ENCODE results near the gene KLK1. TPM values are rescaled to one million over a fixed set of nuclear protein-coding genes. Genes with fewer than 3 reads are reported as not detected.

The KLK1 gene
- polyA plus RNA-seq, 1 of the 3 experiments (the other 2 are of a cell fraction) = not detected

DNA sequence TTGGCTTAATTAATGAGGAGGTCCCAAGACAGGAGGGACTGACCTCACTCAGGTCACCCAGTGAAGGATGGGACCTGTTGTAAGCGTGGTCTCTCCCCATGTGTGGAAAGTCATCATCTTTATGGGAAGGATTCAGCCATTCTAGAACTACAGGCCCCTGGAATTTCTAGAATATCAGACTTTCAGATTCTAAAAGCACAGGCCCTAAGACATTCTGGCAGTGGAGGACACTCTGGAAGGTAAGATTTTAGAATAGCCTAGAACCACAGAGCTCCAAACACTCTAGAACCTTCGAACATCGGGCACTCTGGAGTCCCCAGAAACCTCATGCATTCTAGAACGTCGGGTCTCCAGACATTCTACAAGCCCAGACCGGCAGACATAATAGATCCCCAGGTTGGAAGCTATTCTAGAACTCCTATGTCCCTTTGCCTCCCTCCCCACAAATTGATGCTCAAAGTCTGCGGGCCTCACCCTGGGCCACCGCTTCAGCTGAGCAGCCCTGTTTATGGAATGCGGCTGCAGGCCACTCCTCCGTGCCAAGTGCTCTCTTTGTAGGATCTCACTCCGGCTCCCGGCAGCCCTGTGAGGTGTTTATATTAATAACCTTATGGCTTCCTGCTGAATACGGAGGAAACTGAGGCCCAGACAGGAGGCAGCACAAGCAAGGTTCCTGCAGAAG lies 11.7 kb upstream of the KLK1 start:
- Histone ChIP-seq H3K79me2 (ENCODE audit: insufficient read depth) (no peaks in the 10 kb centered on the region), H3K36me3 (replicated peaks in 1 of 2; ENCODE audit: control insufficient read depth in 1 of 2, insufficient read depth in 2 of 2, low read length in 1 of 2) (no peaks in the 10 kb centered on the region), H4K20me1 (ENCODE audit: insufficient read depth) (no peaks in the 10 kb centered on the region), H3K4me1 (ENCODE audit: control insufficient read depth in 1 of 2, insufficient read depth in 2 of 2, low read depth in 1 of 2, low read length in 1 of 2) (peaks cover 0 to 7% of the 10 kb centered on the region in 2 experiments; a peak in 1 of 4 replicates), H3K27me3 (ENCODE audit: insufficient read depth) (peaks cover 17% of the 10 kb centered on the region; the same call in 1 of the 2 replicates), H3K4me2 (peak overlapping the region; percentile 77), H3K9me3 (no peaks in the 10 kb centered on the region), H3K27ac (ENCODE audit: low read depth in 2 of 2, low read length in 1 of 2) (no peak overlapping the region), H3F3A (replicated peaks; ENCODE audit: insufficient read depth) (no peaks in the 10 kb centered on the region), H2AFZ (ENCODE audit: low read depth) (peak overlapping the region; percentile 65; the same call in 1 of the 2 replicates), H3K9me2 (no peaks in the 10 kb centered on the region), H3K9ac (peak overlapping the region; percentile 41; the same call in 1 of the 2 replicates), H3K4me3 (ENCODE audit: low read depth in 2 of 2, low read length in 1 of 2) (peak overlapping the region; percentile 52 to 57; a peak in 3 of 4 replicates)
- ChIA-PET CTCF (no interaction called here), POLR2A (no interaction called here)
- TF ChIP-seq NFIC (IDR thresholded peaks at IDR 0.05; ENCODE audit: borderline replicate concordance) (no peak), EP300 (IDR thresholded peaks at IDR 0.05; ENCODE audit: borderline replicate concordance in 1 of 2, low read depth in 1 of 2, low read length in 1 of 2) (no peak), USF1 (IDR thresholded peaks at IDR 0.05; ENCODE audit: borderline replicate concordance, low read depth) (no peak), ELF1 (IDR thresholded peaks at IDR 0.05) (no peak), TAF1 (IDR thresholded peaks at IDR 0.05; ENCODE audit: borderline replicate concordance, low read depth, low read length) (no peak), FOXJ3 (CRISPR knock-in tag; IDR thresholded peaks at IDR 0.05) (no peak)
- TF ChIP-seq, protein P1, sequence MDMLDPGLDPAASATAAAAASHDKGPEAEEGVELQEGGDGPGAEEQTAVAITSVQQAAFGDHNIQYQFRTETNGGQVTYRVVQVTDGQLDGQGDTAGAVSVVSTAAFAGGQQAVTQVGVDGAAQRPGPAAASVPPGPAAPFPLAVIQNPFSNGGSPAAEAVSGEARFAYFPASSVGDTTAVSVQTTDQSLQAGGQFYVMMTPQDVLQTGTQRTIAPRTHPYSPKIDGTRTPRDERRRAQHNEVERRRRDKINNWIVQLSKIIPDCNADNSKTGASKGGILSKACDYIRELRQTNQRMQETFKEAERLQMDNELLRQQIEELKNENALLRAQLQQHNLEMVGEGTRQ (IDR thresholded peaks at IDR 0.05; ENCODE audit: borderline replicate concordance, low read depth, low read length) = no peak
- peak; percentile 54 for DNase-seq
- WGBS (ENCODE audit: low lambda C conversion rate) = 37% methylated on average over 10 of the region's 13 CpGs

DNA sequence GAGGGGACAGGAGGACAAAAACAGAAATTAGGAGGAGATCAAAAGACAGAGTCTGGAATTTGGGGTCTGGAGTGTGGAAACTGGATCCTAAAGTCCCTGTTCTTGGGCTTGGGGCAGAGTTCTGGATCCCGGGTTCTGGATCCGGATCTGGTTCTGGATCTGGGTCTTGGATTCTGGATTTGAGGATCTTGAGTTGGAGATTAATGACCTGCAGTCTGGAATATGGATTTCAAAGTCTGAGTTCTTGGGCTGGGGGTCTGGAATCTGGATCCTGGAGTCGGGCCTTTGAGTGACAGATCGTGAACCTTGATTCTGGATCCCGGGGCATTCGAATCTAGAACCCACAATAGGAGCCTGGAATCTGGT lies 10.2 kb upstream of the KLK1 start:
- ChIA-PET POLR2A (no interaction called here), CTCF (no interaction called here)
- no peaks in the 10 kb centered on the region for H3K9me2 ChIP-seq
- TF ChIP-seq FOXM1 (IDR thresholded peaks at IDR 0.05; ENCODE audit: low read depth) = no peak
- TF ChIP-seq, protein P2, sequence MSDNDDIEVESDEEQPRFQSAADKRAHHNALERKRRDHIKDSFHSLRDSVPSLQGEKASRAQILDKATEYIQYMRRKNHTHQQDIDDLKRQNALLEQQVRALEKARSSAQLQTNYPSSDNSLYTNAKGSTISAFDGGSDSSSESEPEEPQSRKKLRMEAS (IDR thresholded peaks at IDR 0.05; ENCODE audit: low read depth) = no peak
- TF ChIP-seq SIN3A (IDR thresholded peaks at IDR 0.05; ENCODE audit: borderline replicate concordance, low read depth, low read length) = no peak
- TF ChIP-seq MEF2A (IDR thresholded peaks at IDR 0.05; ENCODE audit: borderline replicate concordance, low read depth) = no peak
- no peak for TF ChIP-seq ZBTB33 (IDR thresholded peaks at IDR 0.05; ENCODE audit: borderline replicate concordance, low read depth)
- TF ChIP-seq NRF1 (IDR thresholded peaks at IDR 0.05; ENCODE audit: low read depth, low read length) = no peak
- no peak for TF ChIP-seq REST (IDR thresholded peaks at IDR 0.05; ENCODE audit: low read depth, low read length)
- TF ChIP-seq EP300 (IDR thresholded peaks at IDR 0.05; ENCODE audit: borderline replicate concordance in 1 of 2, low read depth in 1 of 2, low read length in 1 of 2) = no peak
- no peak for TF ChIP-seq SMC3 (IDR thresholded peaks at IDR 0.05; ENCODE audit: low read depth, low read length)
- no peaks in the 10 kb centered on the region for H3K79me2 ChIP-seq (ENCODE audit: insufficient read depth)
- H3K4me3 ChIP-seq (ENCODE audit: low read depth in 2 of 2, low read length in 1 of 2) = no peak overlapping the region
- H2AFZ ChIP-seq (ENCODE audit: low read depth) = no peak overlapping the region
- H3K27me3 ChIP-seq (ENCODE audit: insufficient read depth) = peaks cover 16% of the 10 kb centered on the region; the same call in 1 of the 2 replicates
- H3F3A ChIP-seq (replicated peaks; ENCODE audit: insufficient read depth) = no peaks in the 10 kb centered on the region
- H3K36me3 ChIP-seq (replicated peaks in 1 of 2; ENCODE audit: control insufficient read depth in 1 of 2, insufficient read depth in 2 of 2, low read length in 1 of 2) = no peaks in the 10 kb centered on the region
- H3K27ac ChIP-seq (ENCODE audit: low read depth in 2 of 2, low read length in 1 of 2) = no peak overlapping the region
- no peak overlapping the region for H3K9ac ChIP-seq
- no peak for DNase-seq
- H3K4me2 ChIP-seq = no peak overlapping the region
- H3K4me1 ChIP-seq (ENCODE audit: control insufficient read depth in 1 of 2, insufficient read depth in 2 of 2, low read depth in 1 of 2, low read length in 1 of 2) = peaks cover 0 to 7% of the 10 kb centered on the region in 2 experiments; a peak in 1 of 4 replicates
- no peaks in the 10 kb centered on the region for H3K9me3 ChIP-seq
- WGBS (ENCODE audit: low lambda C conversion rate) = 58% methylated on average over 6 of the region's 6 CpGs
- no peaks in the 10 kb centered on the region for H4K20me1 ChIP-seq (ENCODE audit: insufficient read depth)
